ENCODE measurements around the gene DIO1.
"Not testable (repeated sequence)": the region's sequence is repeated elsewhere in the genome, so short reads cannot be mapped to it uniquely, and the experiment has no call there.

DNA sequence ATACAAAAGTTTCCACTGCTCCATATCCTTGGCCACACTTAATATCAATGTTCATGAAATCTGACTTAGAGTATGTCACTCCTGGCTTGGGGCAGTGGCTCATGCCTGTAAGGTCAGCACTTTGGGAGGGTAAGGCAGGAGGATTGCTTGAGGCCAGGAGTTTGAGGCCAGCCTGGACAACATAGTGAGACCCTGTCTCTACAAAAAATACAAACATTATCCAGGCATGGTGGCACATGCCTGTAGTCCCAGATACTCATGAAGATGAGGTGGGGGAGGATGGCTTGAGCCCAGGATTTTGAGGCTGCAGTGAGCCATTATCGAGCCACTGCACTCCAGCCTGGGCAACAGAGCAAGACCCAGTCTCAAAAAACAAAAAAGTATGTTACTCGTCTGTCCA is 18.8 kb upstream of the DIO1 start:
- TF ChIP-seq, protein P1, sequence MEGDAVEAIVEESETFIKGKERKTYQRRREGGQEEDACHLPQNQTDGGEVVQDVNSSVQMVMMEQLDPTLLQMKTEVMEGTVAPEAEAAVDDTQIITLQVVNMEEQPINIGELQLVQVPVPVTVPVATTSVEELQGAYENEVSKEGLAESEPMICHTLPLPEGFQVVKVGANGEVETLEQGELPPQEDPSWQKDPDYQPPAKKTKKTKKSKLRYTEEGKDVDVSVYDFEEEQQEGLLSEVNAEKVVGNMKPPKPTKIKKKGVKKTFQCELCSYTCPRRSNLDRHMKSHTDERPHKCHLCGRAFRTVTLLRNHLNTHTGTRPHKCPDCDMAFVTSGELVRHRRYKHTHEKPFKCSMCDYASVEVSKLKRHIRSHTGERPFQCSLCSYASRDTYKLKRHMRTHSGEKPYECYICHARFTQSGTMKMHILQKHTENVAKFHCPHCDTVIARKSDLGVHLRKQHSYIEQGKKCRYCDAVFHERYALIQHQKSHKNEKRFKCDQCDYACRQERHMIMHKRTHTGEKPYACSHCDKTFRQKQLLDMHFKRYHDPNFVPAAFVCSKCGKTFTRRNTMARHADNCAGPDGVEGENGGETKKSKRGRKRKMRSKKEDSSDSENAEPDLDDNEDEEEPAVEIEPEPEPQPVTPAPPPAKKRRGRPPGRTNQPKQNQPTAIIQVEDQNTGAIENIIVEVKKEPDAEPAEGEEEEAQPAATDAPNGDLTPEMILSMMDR (IDR thresholded peaks at IDR 0.05): not testable (repeated sequence)
- not testable (repeated sequence) for TF ChIP-seq EZH2, EZH2phosphoT487 (IDR thresholded peaks at IDR 0.05)
